ENCODE measurements around the gene PRR30. TPM values are rescaled to one million over a fixed set of nuclear protein-coding genes. Genes with fewer than 3 reads are reported as not detected.

Gene PRR30
- total and polyA plus RNA-seq, 2 of the 4 experiments (the other 2 are of a cell fraction) = not detected

GRCh38 chr2:27134781-27135477 is 4.3 kb downstream of the PRR30 start (continued):
- no peak for TF ChIP-seq FOS (IDR thresholded peaks at IDR 0.05; ENCODE audit: low read depth, low read length)

GRCh38 chr2:27133905-27134780 is 5.1 kb downstream of the PRR30 start, which contains the start of gene PREB:
TSS of gene PREB (minus strand) at chr2:27134636. CDS start at chr2:27134421, 215 bp downstream.
- peak within 1 kb of the TSS; percentile 79 for H3K4me3 ChIP-seq (ENCODE audit: insufficient read depth, low read depth, low read length)
- peak within 1 kb of the TSS; percentile 24 for H4K5ac ChIP-seq (ENCODE audit: low read depth, low read length)
- peak within 1 kb of the TSS; percentile 82 for H3K56ac ChIP-seq (ENCODE audit: extremely low read depth, insufficient read depth, low read length)
- peak within 1 kb of the TSS; percentile 97 for H2AK9ac ChIP-seq (replicated peaks; ENCODE audit: low read depth, low read length, poor library complexity)
- H2BK20ac ChIP-seq (ENCODE audit: low read depth, low read length) = no peak within 1 kb of the TSS
- H2AFZ ChIP-seq (replicated peaks; ENCODE audit: low read length, poor library complexity) = peak within 1 kb of the TSS; percentile 100
- CTCF ChIA-PET = interaction anchor here (0.9 to 1.4 kb wide), 9 partner anchors 8 to 57 kb away, joined by 3 to 9 read pairs (median 4); no protein-coding TSS in a partner anchor
- peak; percentile 99 for ATAC-seq (ENCODE audit: low read depth)
- H4K91ac ChIP-seq (ENCODE audit: insufficient read depth, low read depth, low read length) = peak within 1 kb of the TSS; percentile 34
- H3K36me3 ChIP-seq (ENCODE audit: control insufficient read depth, insufficient read depth, low read length) = peaks cover 34% of the 10 kb centered on the region
- H2BK15ac ChIP-seq (ENCODE audit: low read depth, low read length) = no peak within 1 kb of the TSS
- H3K4ac ChIP-seq (ENCODE audit: low read depth, low read length) = peak within 1 kb of the TSS; percentile 55
- peak within 1 kb of the TSS; percentile 75 for H3K4me2 ChIP-seq (ENCODE audit: low read depth, low read length)
- H4K8ac ChIP-seq (ENCODE audit: low read depth in 2 of 2, low read length in 2 of 2) = peak within 1 kb of the TSS; percentile 73 to 93
- peak within 1 kb of the TSS; percentile 1; the same call in 1 of the 2 replicates for H3K23ac ChIP-seq (ENCODE audit: low read depth, low read length)
- H2BK5ac ChIP-seq (ENCODE audit: low read depth, low read length, poor library complexity, severe bottlenecking) = peak within 1 kb of the TSS; percentile 56
- H3K27ac ChIP-seq (ENCODE audit: insufficient read depth, low read length) = peak within 1 kb of the TSS; percentile 71
- H3K18ac ChIP-seq (ENCODE audit: low read depth, low read length) = no peak within 1 kb of the TSS
- WGBS, 2 experiments (ENCODE audit: extremely low coverage in 2 of 2, insufficient read length in 1 of 2) = 0% methylated on average over 47 of the region's 86 CpGs; no CpG with 5 or more reads in 1 of the 2 experiments
- peaks cover 11% of the 10 kb centered on the region; the same call in 1 of the 2 replicates for H3K27me3 ChIP-seq (ENCODE audit: control insufficient read depth, insufficient read depth, low read length)
- dilution Hi-C loops (cut with HindIII; ENCODE audit: low sequenced_read_pairs, unreplicated experiment) = no loop called here
- H3K79me1 ChIP-seq (ENCODE audit: low read depth in 1 of 2, low read length in 2 of 2) = peaks cover 14 to 27% of the 10 kb centered on the region in 2 experiments
- peak within 1 kb of the TSS; percentile 75 for H2AK5ac ChIP-seq (ENCODE audit: low read depth, low read length)
- H3K14ac ChIP-seq (replicated peaks; ENCODE audit: low read depth, low read length) = peak within 1 kb of the TSS; percentile 70
- no peaks in the 10 kb centered on the region for H3K9me3 ChIP-seq (ENCODE audit: control insufficient read depth, insufficient read depth, low read length)
- DNase-seq = peak; percentile 92
- peak within 1 kb of the TSS; percentile 63 for H3K9ac ChIP-seq (ENCODE audit: low read depth, low read length)
- peaks cover 9% of the 10 kb centered on the region for H3K4me1 ChIP-seq (ENCODE audit: control insufficient read depth, insufficient read depth, low read length)
- intact Hi-C loops (cut with micrococcal nuclease) = loop anchor here (2.0 kb wide), 1 partner anchor 57 kb away; no protein-coding TSS in a partner anchor
- no peak within 1 kb of the TSS for H2BK120ac ChIP-seq (ENCODE audit: low read depth, low read length)
- H4K20me1 ChIP-seq (ENCODE audit: insufficient read depth, low read length) = peaks cover 15% of the 10 kb centered on the region
- in situ Hi-C loops (cut with MboI; ENCODE audit: low sequenced_read_pairs) = no loop called here
- no TSS peak for BruUV-seq (replicated peaks)
- POLR2A ChIA-PET (ENCODE audit: unreplicated experiment) = no interaction called here
- H3K9me1 ChIP-seq (ENCODE audit: insufficient read depth, low read length) = peaks cover 14% of the 10 kb centered on the region
- TF ChIP-seq, protein P1, sequence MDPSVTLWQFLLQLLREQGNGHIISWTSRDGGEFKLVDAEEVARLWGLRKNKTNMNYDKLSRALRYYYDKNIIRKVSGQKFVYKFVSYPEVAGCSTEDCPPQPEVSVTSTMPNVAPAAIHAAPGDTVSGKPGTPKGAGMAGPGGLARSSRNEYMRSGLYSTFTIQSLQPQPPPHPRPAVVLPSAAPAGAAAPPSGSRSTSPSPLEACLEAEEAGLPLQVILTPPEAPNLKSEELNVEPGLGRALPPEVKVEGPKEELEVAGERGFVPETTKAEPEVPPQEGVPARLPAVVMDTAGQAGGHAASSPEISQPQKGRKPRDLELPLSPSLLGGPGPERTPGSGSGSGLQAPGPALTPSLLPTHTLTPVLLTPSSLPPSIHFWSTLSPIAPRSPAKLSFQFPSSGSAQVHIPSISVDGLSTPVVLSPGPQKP (IDR thresholded peaks at IDR 0.05; ENCODE audit: borderline replicate concordance, low read depth, low read length) = no peak
- no peak for TF ChIP-seq MAFK (IDR thresholded peaks at IDR 0.05; ENCODE audit: low read depth, low read length)
- peak; percentile 47; the same call in 1 of the 2 replicates for TF ChIP-seq POLR2A (IDR thresholded peaks at IDR 0.05; ENCODE audit: low read depth, low read length)
- TF ChIP-seq CTCF (conservative IDR thresholded peaks at IDR 0.05; ENCODE audit: low read depth, low read length) = peak; percentile 48
- TF ChIP-seq SMC3 (IDR thresholded peaks at IDR 0.05; ENCODE audit: low read depth, low read length) = peak; percentile 47
- no peak for TF ChIP-seq CHD1 (IDR thresholded peaks at IDR 0.05; ENCODE audit: low read depth, low read length)
- TF ChIP-seq MAZ (IDR thresholded peaks at IDR 0.05; ENCODE audit: borderline replicate concordance, low read depth, low read length) = peak; percentile 31; the same call in 1 of the 2 replicates
- TF ChIP-seq FOS (IDR thresholded peaks at IDR 0.05; ENCODE audit: low read depth, low read length) = no peak
- peak; percentile 58 for TF ChIP-seq RAD21 (IDR thresholded peaks at IDR 0.05; ENCODE audit: low read length)
- TF ChIP-seq NFE2L2 (IDR thresholded peaks at IDR 0.05; ENCODE audit: low read depth, low read length) = no peak
- no peak for TF ChIP-seq MXI1 (IDR thresholded peaks at IDR 0.05; ENCODE audit: borderline replicate concordance, low read depth, low read length)

Data from IMR-90 (cell line).